ENCODE results near the gene SMCHD1.

DNA sequence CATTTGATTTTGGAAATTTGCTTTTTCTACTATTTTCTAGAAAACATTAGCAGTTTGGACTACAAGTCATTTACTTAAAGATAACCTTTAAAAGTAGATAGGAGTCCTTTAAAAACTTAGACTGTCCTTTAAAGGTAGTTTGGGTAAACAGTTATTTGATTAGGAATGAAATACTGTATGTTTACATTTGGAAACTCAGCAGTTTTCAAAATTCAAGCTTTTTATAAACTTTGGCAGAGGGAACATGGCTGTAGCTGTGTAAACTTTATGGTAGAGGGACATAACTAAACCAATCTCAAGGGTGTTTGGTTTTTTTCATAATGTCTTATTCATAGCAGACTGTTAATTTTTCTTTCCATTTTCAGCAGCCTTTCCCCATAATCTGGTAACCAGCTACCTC lies 90.7 kb downstream of the SMCHD1 start:
- TF ChIP-seq, protein P1, sequence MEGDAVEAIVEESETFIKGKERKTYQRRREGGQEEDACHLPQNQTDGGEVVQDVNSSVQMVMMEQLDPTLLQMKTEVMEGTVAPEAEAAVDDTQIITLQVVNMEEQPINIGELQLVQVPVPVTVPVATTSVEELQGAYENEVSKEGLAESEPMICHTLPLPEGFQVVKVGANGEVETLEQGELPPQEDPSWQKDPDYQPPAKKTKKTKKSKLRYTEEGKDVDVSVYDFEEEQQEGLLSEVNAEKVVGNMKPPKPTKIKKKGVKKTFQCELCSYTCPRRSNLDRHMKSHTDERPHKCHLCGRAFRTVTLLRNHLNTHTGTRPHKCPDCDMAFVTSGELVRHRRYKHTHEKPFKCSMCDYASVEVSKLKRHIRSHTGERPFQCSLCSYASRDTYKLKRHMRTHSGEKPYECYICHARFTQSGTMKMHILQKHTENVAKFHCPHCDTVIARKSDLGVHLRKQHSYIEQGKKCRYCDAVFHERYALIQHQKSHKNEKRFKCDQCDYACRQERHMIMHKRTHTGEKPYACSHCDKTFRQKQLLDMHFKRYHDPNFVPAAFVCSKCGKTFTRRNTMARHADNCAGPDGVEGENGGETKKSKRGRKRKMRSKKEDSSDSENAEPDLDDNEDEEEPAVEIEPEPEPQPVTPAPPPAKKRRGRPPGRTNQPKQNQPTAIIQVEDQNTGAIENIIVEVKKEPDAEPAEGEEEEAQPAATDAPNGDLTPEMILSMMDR (IDR thresholded peaks at IDR 0.05): no peak
- TF ChIP-seq POLR2A (IDR thresholded peaks at IDR 0.05): no peak

All from tibial nerve (tissue), 3 donors.